ENCODE measurements around the gene IL5RA. TPM values are rescaled to one million over a fixed set of nuclear protein-coding genes. Genes with fewer than 3 reads are reported as not detected.

Gene IL5RA
- total and polyA plus RNA-seq, 8 donors: under 0.01 to 0.92 (median 0.29) TPM; not detected in 3

DNA sequence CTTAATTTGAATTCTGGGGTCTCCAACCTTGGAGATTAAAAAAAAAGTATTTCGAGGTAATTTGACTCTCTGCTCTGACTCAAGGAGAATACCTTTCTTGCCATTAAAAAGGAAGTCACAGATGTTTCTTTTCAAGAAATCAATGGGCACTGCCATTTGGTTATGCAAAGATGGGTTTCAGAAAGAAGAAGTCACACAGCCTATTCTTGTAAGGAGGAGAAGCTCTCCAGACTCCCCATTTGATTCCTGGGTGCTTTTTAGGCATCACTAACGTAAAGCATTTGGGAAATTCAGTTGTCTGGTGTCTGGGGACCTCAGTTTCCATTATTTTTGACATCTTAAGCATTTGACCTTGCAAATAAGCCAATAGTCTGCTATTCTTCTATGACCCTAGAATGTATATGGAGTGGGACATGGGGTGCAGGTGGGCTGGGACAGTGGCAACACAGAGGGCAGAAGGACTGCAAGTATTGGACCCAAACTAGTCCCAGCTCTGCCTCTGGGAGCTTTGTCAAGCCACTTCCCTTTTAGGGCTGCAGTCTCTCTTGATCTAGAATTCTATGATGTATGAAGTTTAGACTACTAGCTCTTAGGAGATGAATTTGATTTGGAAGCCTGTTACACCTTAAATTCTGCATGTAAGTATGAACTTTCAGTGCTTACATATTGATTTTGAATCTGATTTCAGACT, 27.8 kb downstream of the IL5RA start:
- H3K4me3 ChIP-seq: no peak overlapping the region
- H3K9me3 ChIP-seq: no peaks in the 10 kb centered on the region
- no peaks in the 10 kb centered on the region for H3K27me3 ChIP-seq
- intact Hi-C loops (cut with DNase I; ENCODE audit: low total_unique reads): no loop called here
- WGBS, 5 donors: 64 to 87% (median 81%) methylated on average over 2 of the region's 2 CpGs
- TF ChIP-seq, protein P1, sequence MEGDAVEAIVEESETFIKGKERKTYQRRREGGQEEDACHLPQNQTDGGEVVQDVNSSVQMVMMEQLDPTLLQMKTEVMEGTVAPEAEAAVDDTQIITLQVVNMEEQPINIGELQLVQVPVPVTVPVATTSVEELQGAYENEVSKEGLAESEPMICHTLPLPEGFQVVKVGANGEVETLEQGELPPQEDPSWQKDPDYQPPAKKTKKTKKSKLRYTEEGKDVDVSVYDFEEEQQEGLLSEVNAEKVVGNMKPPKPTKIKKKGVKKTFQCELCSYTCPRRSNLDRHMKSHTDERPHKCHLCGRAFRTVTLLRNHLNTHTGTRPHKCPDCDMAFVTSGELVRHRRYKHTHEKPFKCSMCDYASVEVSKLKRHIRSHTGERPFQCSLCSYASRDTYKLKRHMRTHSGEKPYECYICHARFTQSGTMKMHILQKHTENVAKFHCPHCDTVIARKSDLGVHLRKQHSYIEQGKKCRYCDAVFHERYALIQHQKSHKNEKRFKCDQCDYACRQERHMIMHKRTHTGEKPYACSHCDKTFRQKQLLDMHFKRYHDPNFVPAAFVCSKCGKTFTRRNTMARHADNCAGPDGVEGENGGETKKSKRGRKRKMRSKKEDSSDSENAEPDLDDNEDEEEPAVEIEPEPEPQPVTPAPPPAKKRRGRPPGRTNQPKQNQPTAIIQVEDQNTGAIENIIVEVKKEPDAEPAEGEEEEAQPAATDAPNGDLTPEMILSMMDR (IDR thresholded peaks at IDR 0.05): no peak
- TF ChIP-seq POLR2AphosphoS5 (IDR thresholded peaks at IDR 0.05) (no peak), POLR2A (IDR thresholded peaks at IDR 0.05) (no peak), EP300 (IDR thresholded peaks at IDR 0.05) (no peak)
- H3K27ac ChIP-seq: no peak overlapping the region
- DNase-seq: no peak
- H3K4me1 ChIP-seq: no peaks in the 10 kb centered on the region
- H3K36me3 ChIP-seq: no peaks in the 10 kb centered on the region

DNA sequence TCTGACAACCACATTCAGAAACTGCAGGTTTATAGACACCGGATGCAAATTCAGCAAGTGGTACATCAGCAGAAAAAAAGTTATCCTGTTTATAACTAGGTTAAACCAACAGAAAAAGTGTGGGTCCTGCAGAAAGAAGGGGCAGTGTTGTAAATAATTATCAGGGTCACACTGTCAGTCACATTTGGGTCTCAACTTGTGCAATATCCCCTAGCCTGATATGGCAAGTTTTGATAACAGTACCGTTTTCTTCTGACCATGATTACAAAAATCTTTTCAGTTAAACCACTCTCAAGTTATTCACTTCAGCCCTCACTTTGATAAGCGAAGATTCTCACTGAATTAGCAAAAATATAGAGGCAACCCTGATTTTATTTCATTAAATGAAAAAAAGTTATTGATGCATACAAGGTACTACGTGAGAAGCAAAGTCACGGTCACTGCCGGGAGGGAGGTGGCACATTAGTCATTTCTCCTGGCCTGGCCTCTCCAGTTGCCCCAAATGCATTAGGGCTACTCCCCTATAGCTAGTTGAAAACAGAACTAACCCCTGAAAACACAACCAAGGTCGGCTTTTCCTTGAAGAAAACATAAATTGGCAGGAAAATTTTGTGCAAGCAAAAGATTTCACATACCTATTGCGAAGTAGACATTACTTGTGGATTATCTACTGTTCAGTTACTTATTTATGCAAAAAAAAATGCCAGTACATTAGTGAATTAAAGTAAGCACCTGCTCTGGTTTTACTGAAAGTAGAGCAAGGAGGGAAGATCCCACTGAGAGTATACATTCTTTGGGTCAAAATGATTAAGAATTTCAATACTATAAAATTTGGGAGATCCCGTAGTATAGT, 28.6 kb downstream of the IL5RA start:
- no peaks in the 10 kb centered on the region for H3K27me3 ChIP-seq
- no peaks in the 10 kb centered on the region for H3K9me3 ChIP-seq
- H3K4me1 ChIP-seq: no peaks in the 10 kb centered on the region
- intact Hi-C loops (cut with DNase I; ENCODE audit: low total_unique reads): no loop called here
- 71 to 86% (median 80%) methylated on average over 9 of the region's 9 CpGs for WGBS, 5 donors
- H3K27ac ChIP-seq: no peak overlapping the region
- no peak for TF ChIP-seq POLR2A (IDR thresholded peaks at IDR 0.05)
- no peak for TF ChIP-seq EP300 (IDR thresholded peaks at IDR 0.05)
- no peaks in the 10 kb centered on the region for H3K36me3 ChIP-seq
- H3K4me3 ChIP-seq: no peak overlapping the region
- no peak for DNase-seq

DNA sequence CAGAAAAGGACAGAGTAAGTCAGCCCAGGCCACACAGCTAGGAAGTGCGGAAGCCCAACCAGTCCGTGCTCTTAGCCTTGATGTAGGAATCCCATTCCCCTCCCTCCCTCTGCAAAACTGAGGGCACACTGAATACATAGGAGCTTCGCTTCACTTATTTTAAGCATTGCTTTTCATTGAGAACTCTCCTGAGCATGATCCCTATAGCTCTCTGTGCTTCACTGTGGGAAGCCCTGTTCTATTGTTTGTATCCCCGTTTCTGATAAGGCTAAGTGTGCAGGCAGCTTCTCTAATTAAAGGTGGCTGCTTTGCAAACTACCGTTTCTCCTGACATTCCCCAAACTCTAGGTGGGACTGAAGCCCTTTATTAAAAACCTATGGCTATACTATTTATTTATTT, 29.9 kb downstream of the IL5RA start:
- H3K4me1 ChIP-seq: no peaks in the 10 kb centered on the region
- TF ChIP-seq, protein P1 (IDR thresholded peaks at IDR 0.05): no peak
- TF ChIP-seq EP300 (IDR thresholded peaks at IDR 0.05) (no peak), POLR2AphosphoS5 (IDR thresholded peaks at IDR 0.05) (no peak), POLR2A (IDR thresholded peaks at IDR 0.05) (no peak)
- no peaks in the 10 kb centered on the region for H3K9me3 ChIP-seq
- H3K4me3 ChIP-seq: no peak overlapping the region
- DNase-seq: no peak
- intact Hi-C loops (cut with DNase I; ENCODE audit: low total_unique reads): no loop called here
- WGBS, 5 donors: 46 to 68% (median 50%) methylated on average over 5 of the region's 5 CpGs
- H3K27me3 ChIP-seq: no peaks in the 10 kb centered on the region
- H3K27ac ChIP-seq: no peak overlapping the region
- H3K36me3 ChIP-seq: no peaks in the 10 kb centered on the region

DNA sequence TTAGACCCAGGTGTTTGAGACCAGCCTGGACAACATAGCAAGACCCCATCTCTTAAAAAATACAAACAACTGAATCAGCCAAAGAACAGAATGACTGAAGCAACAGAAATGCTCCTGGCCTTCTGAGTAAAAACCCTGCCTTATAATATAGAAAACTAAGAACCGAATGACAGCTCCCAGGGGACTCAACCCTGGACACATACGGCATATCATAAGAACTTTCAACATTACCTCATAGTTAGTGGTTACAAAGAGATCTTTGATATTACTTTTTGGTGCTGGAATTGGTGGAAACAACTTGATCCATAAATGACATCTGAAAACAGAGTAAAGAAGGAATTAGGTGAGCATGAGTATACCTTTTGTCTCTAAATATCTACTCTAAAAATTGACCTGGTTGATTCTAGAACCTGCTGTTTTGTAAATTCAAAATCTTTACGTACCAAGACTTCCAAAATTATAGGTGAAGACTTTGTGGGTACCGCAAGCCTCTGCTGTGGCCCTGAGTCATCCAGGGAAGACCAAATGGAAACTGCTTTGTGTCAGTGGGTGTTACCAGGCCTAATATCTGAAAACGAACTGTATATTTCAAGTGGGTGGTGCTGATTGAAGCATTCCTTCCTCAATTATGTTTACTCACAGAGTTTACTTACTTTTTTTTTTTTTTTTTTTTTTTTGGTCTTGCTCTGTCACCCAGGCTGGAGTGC, 35.5 kb downstream of the IL5RA start:
- 69 to 86% (median 78%) methylated on average over 5 of the region's 5 CpGs for WGBS, 5 donors
- no peak overlapping the region for H3K27ac ChIP-seq
- intact Hi-C loops (cut with DNase I; ENCODE audit: low total_unique reads): no loop called here

More for the DNA sequence above, 35.5 kb downstream of the IL5RA start:
- Histone ChIP-seq H3K27me3 (no peaks in the 10 kb centered on the region), H3K36me3 (no peaks in the 10 kb centered on the region), H3K9me3 (no peaks in the 10 kb centered on the region), H3K4me3 (no peak overlapping the region), H3K4me1 (no peaks in the 10 kb centered on the region)
- DNase-seq: no peak
- TF ChIP-seq POLR2A (IDR thresholded peaks at IDR 0.05) (no peak), EP300 (IDR thresholded peaks at IDR 0.05) (no peak), POLR2AphosphoS5 (IDR thresholded peaks at IDR 0.05) (no peak)
- TF ChIP-seq, protein P1 (IDR thresholded peaks at IDR 0.05): no peak

Measured in stomach (tissue), 9 donors.